ENCODE data around the gene SUFU. TPM values are rescaled to one million over a fixed set of nuclear protein-coding genes. Genes with fewer than 3 reads are reported as not detected.
A peak's percentile ranks its signal among the peaks of the same experiment; 100 is the strongest.

SUFU gene
- total RNA-seq, 2 experiments from 2014 or later: 13.1 to 13.4 TPM

DNA sequence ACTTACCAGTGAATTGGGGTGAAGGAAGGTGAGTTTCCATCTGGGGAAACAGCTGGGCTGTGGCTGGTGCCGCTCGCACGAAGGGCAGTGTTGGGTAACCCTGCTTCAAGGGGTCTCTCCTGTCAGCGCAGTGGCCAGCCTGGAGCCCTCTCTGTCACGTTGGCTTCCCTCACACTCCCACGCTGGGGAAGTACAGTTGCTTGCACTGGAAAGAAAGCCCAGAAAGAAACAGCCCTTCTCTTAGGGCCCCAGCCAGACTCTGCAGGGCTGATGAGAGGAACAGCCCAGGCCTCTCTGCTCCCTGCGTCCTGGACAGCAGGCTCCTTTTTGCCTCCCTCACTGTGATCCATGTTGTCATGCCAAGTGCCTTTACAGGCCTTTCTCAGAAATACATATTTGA, 100.2 kb downstream of the SUFU start:
- Mint-ChIP-seq H3K4me3 (no peak overlapping the region), H3K36me3 (peaks cover 3% of the 10 kb centered on the region), H3K9me3 (no peaks in the 10 kb centered on the region), H3K4me1 (peaks cover 4% of the 10 kb centered on the region), H3K27ac (no peak overlapping the region), H3K27me3 (no peaks in the 10 kb centered on the region)
- POLR2A ChIA-PET: no interaction called here
- ATAC-seq (ENCODE audit: low read depth) (no peak), DNase-seq (no peak)

GRCh38 chr10:102604439-102604841, 100.7 kb downstream of the SUFU start:
- ATAC-seq (ENCODE audit: low read depth) (no peak), DNase-seq (no peak)
- Mint-ChIP-seq H3K9me3 (no peaks in the 10 kb centered on the region), H3K27me3 (no peaks in the 10 kb centered on the region), H3K4me1 (peaks cover 4% of the 10 kb centered on the region), H3K4me3 (no peak overlapping the region), H3K36me3 (peaks cover 3% of the 10 kb centered on the region), H3K27ac (peak overlapping the region; percentile 50)
- POLR2A ChIA-PET: no interaction called here

GRCh38 chr10:102605712-102606111, 101.9 kb downstream of the SUFU start:
- DNase-seq: no peak
- peaks cover 3% of the 10 kb centered on the region for H3K36me3 Mint-ChIP-seq
- H3K27me3 Mint-ChIP-seq: no peaks in the 10 kb centered on the region
- ATAC-seq (ENCODE audit: low read depth): no peak
- H3K27ac Mint-ChIP-seq: no peak overlapping the region
- H3K4me1 Mint-ChIP-seq: peaks cover 4% of the 10 kb centered on the region
- no peak overlapping the region for H3K4me3 Mint-ChIP-seq
- no peaks in the 10 kb centered on the region for H3K9me3 Mint-ChIP-seq
- POLR2A ChIA-PET: no interaction called here

DNA sequence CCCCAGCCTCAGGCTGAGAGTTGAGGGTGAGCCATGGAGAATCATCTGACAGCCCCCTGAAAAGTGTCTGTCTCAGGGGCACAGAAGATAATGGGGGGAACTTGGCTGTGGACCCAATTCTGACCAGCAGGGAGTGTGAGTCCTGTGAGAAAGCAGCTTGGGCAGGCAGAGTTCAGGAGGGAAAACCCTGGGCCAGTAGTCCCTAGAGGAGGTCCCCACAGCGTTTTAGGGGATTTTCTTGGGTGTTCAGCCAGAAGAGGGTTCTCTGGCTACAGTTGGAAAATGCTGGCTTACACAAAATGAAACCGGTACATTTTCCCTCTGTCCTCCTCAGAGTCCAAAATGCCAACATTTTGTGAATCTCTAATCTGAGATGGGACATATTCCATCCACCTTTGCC, 104.7 kb downstream of the SUFU start:
- no peak for DNase-seq
- Mint-ChIP-seq H3K27me3 (no peaks in the 10 kb centered on the region), H3K36me3 (peaks cover 3% of the 10 kb centered on the region), H3K9me3 (no peaks in the 10 kb centered on the region), H3K4me3 (no peak overlapping the region), H3K4me1 (peaks cover 22% of the 10 kb centered on the region), H3K27ac (no peak overlapping the region)
- ATAC-seq (ENCODE audit: low read depth): no peak
- POLR2A ChIA-PET: no interaction called here

DNA sequence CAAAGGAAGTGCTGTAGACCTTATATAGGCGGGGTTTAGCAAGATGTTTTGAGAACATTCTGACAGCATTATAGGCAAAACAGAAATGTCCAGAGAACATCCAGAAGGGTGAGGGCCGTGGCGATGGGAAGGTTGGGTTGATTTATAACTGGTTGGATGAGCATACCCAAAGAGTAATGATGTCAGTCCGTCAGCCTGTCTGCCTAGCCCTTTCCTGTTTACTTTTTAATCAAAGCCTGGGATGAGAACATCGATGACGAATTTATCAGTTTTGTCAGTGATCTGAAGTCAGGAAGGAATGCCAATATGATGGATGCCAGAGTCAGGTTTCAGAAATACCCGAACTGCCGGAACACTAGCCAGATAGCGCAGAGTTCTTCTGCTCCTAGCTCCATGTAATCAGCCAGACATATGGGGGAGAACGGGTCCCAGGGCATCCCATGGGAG, 106.7 kb downstream of the SUFU start:
- Mint-ChIP-seq H3K36me3 (no peaks in the 10 kb centered on the region), H3K4me1 (peaks cover 22% of the 10 kb centered on the region), H3K9me3 (no peaks in the 10 kb centered on the region), H3K4me3 (no peak overlapping the region), H3K27me3 (no peaks in the 10 kb centered on the region), H3K27ac (no peak overlapping the region)
- POLR2A ChIA-PET: no interaction called here
- ATAC-seq (ENCODE audit: low read depth) (no peak), DNase-seq (no peak)

DNA sequence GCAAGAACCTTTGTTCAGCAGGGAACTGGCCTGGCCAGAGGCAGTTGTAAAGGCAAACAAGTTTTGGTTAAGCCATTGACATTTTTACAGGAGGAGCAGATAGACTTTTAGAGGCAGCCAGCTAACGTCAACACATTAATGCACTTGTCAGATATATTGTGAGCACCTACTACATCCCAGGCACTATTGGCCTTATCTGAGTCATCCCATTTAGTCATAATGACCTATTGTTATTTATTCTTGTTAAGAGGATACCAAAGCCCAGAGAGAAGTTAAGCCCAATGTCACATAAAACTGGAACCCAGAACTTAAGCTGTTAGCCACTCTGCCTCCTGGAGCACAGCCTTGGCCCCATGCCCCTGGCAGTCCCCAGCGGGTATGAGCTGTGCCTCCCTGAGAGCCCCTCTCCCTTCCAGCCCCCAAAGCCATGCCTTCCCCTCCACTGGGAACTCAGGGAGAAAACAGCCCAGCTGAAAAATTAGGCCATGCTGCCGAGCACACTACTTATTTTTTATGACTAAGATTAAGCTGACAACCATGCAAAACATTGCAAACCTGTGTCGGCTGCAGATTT, 107.8 kb downstream of the SUFU start:
- Mint-ChIP-seq H3K4me3 (no peak overlapping the region), H3K4me1 (peaks cover 28% of the 10 kb centered on the region), H3K9me3 (no peaks in the 10 kb centered on the region), H3K27me3 (no peaks in the 10 kb centered on the region), H3K27ac (peak overlapping the region; percentile 44), H3K36me3 (no peaks in the 10 kb centered on the region)
- POLR2A ChIA-PET: interaction anchor here (0.7 to 1.4 kb wide), 4 partner anchors 24 to 58 kb away, joined by 3 to 6 read pairs (median 3); no protein-coding TSS in a partner anchor
- DNase-seq (no peak), ATAC-seq (ENCODE audit: low read depth) (no peak)

- peak; percentile 91 for ATAC-seq (ENCODE audit: low read depth)
- Mint-ChIP-seq H3K4me3 (peak overlapping the region; percentile 41), H3K36me3 (no peaks in the 10 kb centered on the region), H3K9me3 (no peaks in the 10 kb centered on the region), H3K4me1 (peaks cover 31% of the 10 kb centered on the region), H3K27ac (peak overlapping the region; percentile 92), H3K27me3 (no peaks in the 10 kb centered on the region)
- peak; percentile 58 for DNase-seq
- POLR2A ChIA-PET: interaction anchor here (0.6 to 1.4 kb wide), 2 partner anchors 23 to 424 kb away, joined by 3 read pairs; no protein-coding TSS in a partner anchor
These were observed 109.1 kb downstream of the SUFU start for GRCh38 chr10:102612964-102613275.

GRCh38 chr10:102613286-102613685, 109.5 kb downstream of the SUFU start:
- H3K36me3 Mint-ChIP-seq: peaks cover 2% of the 10 kb centered on the region
- peaks cover 31% of the 10 kb centered on the region for H3K4me1 Mint-ChIP-seq
- H3K27me3 Mint-ChIP-seq: no peaks in the 10 kb centered on the region
- DNase-seq (peak; percentile 47), ATAC-seq (ENCODE audit: low read depth) (peak; percentile 32)
- H3K27ac Mint-ChIP-seq: peak overlapping the region; percentile 92
- H3K9me3 Mint-ChIP-seq: no peaks in the 10 kb centered on the region
- POLR2A ChIA-PET: interaction anchor here (0.5 to 2.5 kb wide), 4 partner anchors 29 to 424 kb away, joined by 3 to 11 read pairs (median 4); partner anchors contain the start of gene TRIM8
- H3K4me3 Mint-ChIP-seq: peak overlapping the region; percentile 41

DNA sequence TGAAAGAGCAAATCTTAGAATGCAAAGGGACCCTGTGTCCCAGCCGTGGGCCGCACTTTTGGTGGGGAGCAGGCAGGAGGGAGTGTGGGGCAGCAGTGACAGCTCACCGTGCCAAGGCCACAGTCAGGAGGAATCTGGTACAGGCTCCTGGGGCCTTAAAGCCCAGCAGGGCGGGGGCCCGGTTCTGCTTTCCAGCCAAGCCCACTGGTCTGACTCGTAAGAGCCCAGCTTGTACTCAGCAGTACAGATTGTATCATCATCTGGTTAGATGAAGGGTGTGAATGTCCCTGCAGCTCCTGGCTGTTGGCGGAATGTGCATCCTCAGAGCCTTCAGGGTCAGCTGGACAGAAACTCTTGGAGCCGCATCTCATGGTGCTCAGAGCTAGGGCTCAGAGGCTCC, 110.0 kb downstream of the SUFU start:
- H3K27me3 Mint-ChIP-seq: no peaks in the 10 kb centered on the region
- POLR2A ChIA-PET: interaction anchor here (0.5 to 2.5 kb wide), 3 partner anchors 28 to 106 kb away, joined by 3 to 11 read pairs (median 4); partner anchors contain the start of gene TRIM8
- no peak overlapping the region for H3K4me3 Mint-ChIP-seq
- H3K27ac Mint-ChIP-seq: peak overlapping the region; percentile 92
- ATAC-seq (ENCODE audit: low read depth) (no peak), DNase-seq (no peak)
- peaks cover 3% of the 10 kb centered on the region for H3K36me3 Mint-ChIP-seq
- peaks cover 31% of the 10 kb centered on the region for H3K4me1 Mint-ChIP-seq
- no peaks in the 10 kb centered on the region for H3K9me3 Mint-ChIP-seq

DNA sequence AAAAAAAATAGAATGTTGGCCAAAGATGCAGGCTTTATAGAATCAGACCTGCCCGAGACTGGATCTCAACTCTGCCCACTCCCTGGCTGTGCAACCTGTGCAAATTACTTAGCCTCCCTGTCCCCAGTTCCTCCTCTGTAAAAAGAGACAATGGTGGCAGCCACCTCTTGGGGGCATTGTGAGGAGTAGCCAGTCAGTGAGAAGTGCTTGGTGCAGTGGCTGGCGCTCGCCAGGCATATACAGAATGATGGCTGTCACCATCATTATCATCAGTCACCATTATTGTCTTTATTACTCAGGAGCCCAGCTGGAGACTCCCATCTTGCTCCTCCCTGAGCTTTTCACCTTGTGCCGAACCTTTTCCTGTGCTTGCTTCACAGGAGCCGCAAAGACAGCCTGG, 111.1 kb downstream of the SUFU start:
- H3K4me1 Mint-ChIP-seq: peaks cover 31% of the 10 kb centered on the region
- peak overlapping the region; percentile 61 for H3K27ac Mint-ChIP-seq
- H3K4me3 Mint-ChIP-seq: no peak overlapping the region
- H3K9me3 Mint-ChIP-seq: no peaks in the 10 kb centered on the region
- peaks cover 3% of the 10 kb centered on the region for H3K36me3 Mint-ChIP-seq
- POLR2A ChIA-PET: interaction anchor here (0.7 to 2.5 kb wide), 4 partner anchors 30 to 111 kb away, joined by 3 to 11 read pairs (median 4); partner anchors contain the start of gene TRIM8
- DNase-seq: no peak
- H3K27me3 Mint-ChIP-seq: no peaks in the 10 kb centered on the region
- no peak for ATAC-seq (ENCODE audit: low read depth)

DNA sequence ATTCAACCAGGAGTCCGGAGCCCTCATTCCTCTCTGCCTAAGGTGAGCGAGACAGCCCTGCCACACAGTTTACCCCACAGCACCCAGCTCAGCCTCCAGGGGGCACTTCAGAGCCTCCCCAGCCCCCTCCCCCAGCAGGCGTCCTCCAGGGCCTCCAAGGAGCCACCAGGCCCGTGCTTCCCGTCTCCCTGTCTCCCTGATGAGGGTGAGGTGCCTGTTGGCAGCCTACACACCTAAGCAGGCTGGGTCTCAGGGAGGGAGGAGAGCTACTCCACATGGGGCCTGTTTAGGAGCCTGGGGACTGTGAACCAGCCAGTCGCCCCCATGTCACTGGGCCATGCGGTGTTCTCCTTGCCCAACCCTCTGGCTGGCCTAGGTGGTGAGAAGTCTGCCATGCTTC, 111.6 kb downstream of the SUFU start:
- POLR2A ChIA-PET: interaction anchor here (1.0 to 2.5 kb wide), 2 partner anchors 30 to 31 kb away, joined by 3 to 11 read pairs; partner anchors contain the start of gene TRIM8
- H3K36me3 Mint-ChIP-seq: peaks cover 3% of the 10 kb centered on the region
- H3K27me3 Mint-ChIP-seq: no peaks in the 10 kb centered on the region
- H3K4me1 Mint-ChIP-seq: peaks cover 31% of the 10 kb centered on the region
- ATAC-seq (ENCODE audit: low read depth) (no peak), DNase-seq (no peak)
- peak overlapping the region; percentile 61 for H3K27ac Mint-ChIP-seq
- H3K4me3 Mint-ChIP-seq: no peak overlapping the region
- no peaks in the 10 kb centered on the region for H3K9me3 Mint-ChIP-seq

- peak overlapping the region; percentile 83 for H3K27ac Mint-ChIP-seq
- H3K4me3 Mint-ChIP-seq: no peak overlapping the region
- POLR2A ChIA-PET: interaction anchor here (1.0 to 2.5 kb wide), 4 partner anchors 26 to 30 kb away, joined by 3 to 11 read pairs (median 5); partner anchors contain the start of gene TRIM8
- H3K27me3 Mint-ChIP-seq: no peaks in the 10 kb centered on the region
- no peaks in the 10 kb centered on the region for H3K9me3 Mint-ChIP-seq
- DNase-seq (no peak), ATAC-seq (ENCODE audit: low read depth) (peak; percentile 19)
- peaks cover 3% of the 10 kb centered on the region for H3K36me3 Mint-ChIP-seq
- H3K4me1 Mint-ChIP-seq: peaks cover 30% of the 10 kb centered on the region
These were observed 112.4 kb downstream of the SUFU start for GRCh38 chr10:102616066-102616770.

DNA sequence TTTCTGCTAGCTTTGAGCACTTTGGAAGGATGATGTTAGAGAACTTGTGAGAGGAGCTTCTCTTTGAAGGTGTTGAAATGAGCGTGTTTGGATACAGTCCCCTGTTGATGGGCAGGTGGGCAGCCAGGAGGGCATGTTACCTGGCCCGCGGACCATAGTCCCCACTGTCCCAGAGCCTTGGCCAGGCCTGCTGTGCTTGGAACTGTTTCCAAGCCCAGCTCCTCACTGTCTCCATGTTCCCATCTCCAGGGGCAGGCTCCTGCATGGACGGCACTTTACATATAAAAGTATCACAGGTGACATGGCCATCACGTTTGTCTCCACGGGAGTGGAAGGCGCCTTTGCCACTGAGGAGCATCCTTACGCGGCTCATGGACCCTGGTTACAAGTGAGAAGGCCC, 113.3 kb downstream of the SUFU start:
- DNase-seq (no peak), ATAC-seq (ENCODE audit: low read depth) (no peak)
- H3K4me3 Mint-ChIP-seq: no peak overlapping the region
- H3K4me1 Mint-ChIP-seq: peaks cover 29% of the 10 kb centered on the region
- H3K27me3 Mint-ChIP-seq: no peaks in the 10 kb centered on the region
- H3K27ac Mint-ChIP-seq: no peak overlapping the region
- H3K9me3 Mint-ChIP-seq: no peaks in the 10 kb centered on the region
- POLR2A ChIA-PET: interaction anchor here (1.0 to 1.5 kb wide), 2 partner anchors 25 to 28 kb away, joined by 3 to 7 read pairs; no protein-coding TSS in a partner anchor
- peaks cover 3% of the 10 kb centered on the region for H3K36me3 Mint-ChIP-seq

DNA sequence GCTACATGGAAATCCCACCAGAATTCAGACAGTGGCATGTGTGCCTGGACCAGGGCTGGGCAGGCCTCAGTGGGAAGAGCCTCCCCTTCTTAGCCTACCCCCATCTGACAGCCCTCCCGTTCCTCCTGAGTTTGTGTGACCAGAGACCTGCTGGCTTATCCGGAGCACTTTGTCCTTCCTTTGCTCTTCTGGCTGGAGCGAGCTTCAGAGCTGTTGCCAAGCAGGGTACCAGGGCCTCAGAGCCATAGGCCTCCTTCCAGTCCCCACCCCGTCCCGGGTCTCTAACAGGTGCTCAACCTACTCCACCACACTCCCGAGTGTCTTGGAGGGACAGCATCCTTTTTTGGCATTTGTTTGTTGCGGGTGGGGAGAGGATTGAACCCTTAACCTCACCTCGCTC, 114.0 kb downstream of the SUFU start:
- Mint-ChIP-seq H3K4me3 (no peak overlapping the region), H3K36me3 (peaks cover 3% of the 10 kb centered on the region), H3K9me3 (no peaks in the 10 kb centered on the region), H3K27ac (no peak overlapping the region), H3K27me3 (no peaks in the 10 kb centered on the region), H3K4me1 (peaks cover 23% of the 10 kb centered on the region)
- no peak for ATAC-seq (ENCODE audit: low read depth)
- no peak for DNase-seq
- POLR2A ChIA-PET: no interaction called here

All from activated naive CD8-positive, alpha-beta T cell treated with anti-CD3 and anti-CD28 coated beads, Interleukin-2, amount 10 ng/mL, durations not matched to agents 7 days and 5 days (primary cell).